Common myeloid progenitor, CD34-positive (primary cell): ENCODE results near the gene CELF1.

Experiments used
- CTCF ChIA-PET: fragments of 350-600 bp; sonication (Branson Sonifier 250); formaldehyde crosslinking; loops from one replicate; lab custom pipeline; 2021; ENCODE audit warnings: antibody characterized with exemption; lab: Charles Lee
- POLR2A ChIA-PET: fragments of 350-600 bp; sonication (Branson Sonifier 250); formaldehyde crosslinking; loops from one replicate; lab custom pipeline; 2021; ENCODE audit warnings: antibody characterized with exemption; lab: Charles Lee
- DNase-seq, 3 donors: peaks; one replicate each; pipeline versions ENCODE4 v3.0.0 to v3.0.0-alpha.2; 2013
- H3K27ac ChIP-seq, 2 experiments: 1 replicate in 1 of 2; 2 replicates in 1 of 2; pipeline ENCODE4 v1.7.0; 2013; ENCODE audit warnings: inconsistent platforms in 2 of 2, low read length in 2 of 2, mild to moderate bottlenecking in 2 of 2, low read depth in 1 of 2, moderate library complexity in 1 of 2; ENCODE audit not compliant: severe bottlenecking in 2 of 2, insufficient read depth in 1 of 2, poor library complexity in 1 of 2
- H3K27me3 ChIP-seq, 5 experiments: replicated peaks in 2 of 5; 1 replicate in 3 of 5; 2 replicates in 2 of 5; pipeline versions ENCODE4 v1.6.1 to v1.7.0; 2013; ENCODE audit warnings: low read length in 4 of 5, mild to moderate bottlenecking in 2 of 5, moderate library complexity in 2 of 5, inconsistent platforms in 1 of 5; ENCODE audit not compliant: insufficient read depth in 5 of 5, control insufficient read depth in 4 of 5
- H3K36me3 ChIP-seq, 4 experiments: 1 replicate in 2 of 4; 2 replicates in 2 of 4; pipeline versions ENCODE4 v1.6.1 to v1.7.0; 2013; ENCODE audit warnings: low read length in 3 of 4, control low read depth in 1 of 4, mild to moderate bottlenecking in 1 of 4; ENCODE audit not compliant: control insufficient read depth in 4 of 4, insufficient read depth in 4 of 4
- H3K4me1 ChIP-seq, 4 experiments: 1 replicate in 3 of 4; 2 replicates in 1 of 4; pipeline versions ENCODE4 v1.6.1 to v1.7.1; 2013; ENCODE audit warnings: low read length in 3 of 4, mild to moderate bottlenecking in 3 of 4, control low read depth in 1 of 4, inconsistent platforms in 1 of 4, moderate library complexity in 1 of 4; ENCODE audit not compliant: control insufficient read depth in 4 of 4, insufficient read depth in 4 of 4; ENCODE audit errors: control extremely low read depth in 1 of 4
- H3K4me3 ChIP-seq, 7 experiments: 1 replicate in 4 of 7; 2 replicates in 3 of 7; pipeline versions ENCODE4 v1.5.1 to v1.7.0; 2013; ENCODE audit warnings: mild to moderate bottlenecking in 7 of 7, low read length in 6 of 7, moderate library complexity in 6 of 7, inconsistent platforms in 2 of 7, low read depth in 2 of 7, control low read depth in 1 of 7; ENCODE audit not compliant: insufficient read depth in 4 of 7, control insufficient read depth in 1 of 7; ENCODE audit errors: extremely low read depth in 1 of 7
- H3K9me3 ChIP-seq, 5 experiments: 1 replicate in 4 of 5; 2 replicates in 1 of 5; pipeline versions ENCODE4 v1.6.1 to v1.7.1; 2013; ENCODE audit warnings: low read length in 4 of 5, mild to moderate bottlenecking in 2 of 5, inconsistent platforms in 1 of 5, low read depth in 1 of 5, moderate library complexity in 1 of 5; ENCODE audit not compliant: control insufficient read depth in 4 of 5, insufficient read depth in 2 of 5; ENCODE audit errors: control extremely low read depth in 1 of 5
- WGBS: methylation state at CpG from one replicate; pipeline ENCODE4 v1.1.5; 2013; ENCODE audit not compliant: insufficient coverage; 5-methylcytosine and 5-hydroxymethylcytosine counted together

CELF1 gene

DNA sequence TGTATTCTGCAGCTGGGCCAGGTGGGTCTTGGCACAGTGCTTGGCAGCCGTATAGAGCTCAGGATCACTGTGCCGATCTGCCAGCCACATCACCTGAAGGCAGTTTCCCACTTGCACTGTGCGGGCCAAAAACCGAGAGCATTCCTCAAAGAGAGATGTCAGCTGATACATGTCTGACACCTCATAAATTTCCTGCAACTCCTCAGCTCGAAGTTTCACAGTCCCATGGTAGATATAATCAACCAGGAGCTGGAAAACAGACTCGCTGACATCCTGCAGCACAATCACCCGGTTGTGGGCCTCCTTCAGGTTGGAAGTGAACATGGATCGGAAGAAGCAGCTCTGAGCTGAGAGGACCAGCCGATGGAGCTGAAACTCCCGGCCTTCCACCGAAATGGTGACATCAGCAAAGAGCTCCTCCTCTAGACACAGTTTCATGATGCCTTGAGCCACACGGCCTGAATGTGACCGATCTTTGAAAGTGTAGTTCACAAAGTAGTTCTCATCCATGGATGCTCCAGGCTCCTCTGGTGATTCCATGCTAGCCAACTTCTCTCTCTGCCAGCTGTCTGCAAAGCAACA is 24.6 kb upstream of the CELF1 start:
- peak overlapping the region in 4 of 7 experiments; percentile 90 to 99 (median 98) for H3K4me3 ChIP-seq
- ChIA-PET CTCF (interaction anchor here (0.7 to 1.7 kb wide), 4 partner anchors 10 to 52 kb away, joined by 3 to 10 read pairs (median 3); partner anchors contain the start of gene CELF1), POLR2A (interaction anchor here (0.7 to 2.0 kb wide), 3 partner anchors 12 to 84 kb away, joined by 3 to 11 read pairs (median 3); partner anchors contain the start of gene PTPMT1)
- H3K4me1 ChIP-seq = peaks cover 6 to 28% (median 21%) of the 10 kb centered on the region in 4 experiments
- H3K27ac ChIP-seq = peak overlapping the region in 1 of 2 experiments; percentile 92
- H3K27me3 ChIP-seq = no peaks in the 10 kb centered on the region
- WGBS = 89% methylated on average over 12 of the region's 13 CpGs
- H3K9me3 ChIP-seq = no peaks in the 10 kb centered on the region
- DNase-seq = no peak
- peaks cover 5 to 57% (median 41%) of the 10 kb centered on the region in 4 experiments for H3K36me3 ChIP-seq

GRCh38 chr11:47573321-47573720 is 20.4 kb upstream of the CELF1 start:
- H3K27ac ChIP-seq = no peak overlapping the region
- no peak for DNase-seq
- POLR2A ChIA-PET = no interaction called here
- CTCF ChIA-PET = interaction anchor here (0.7 to 1.6 kb wide), 3 partner anchors 19 to 28 kb away, joined by 3 read pairs; no protein-coding TSS in a partner anchor
- H3K9me3 ChIP-seq = no peaks in the 10 kb centered on the region
- 97% methylated on average over 11 of the region's 11 CpGs for WGBS
- peaks cover 0 to 11% (median 7%) of the 10 kb centered on the region in 4 experiments for H3K4me1 ChIP-seq
- peaks cover 24 to 69% (median 47%) of the 10 kb centered on the region in 4 experiments for H3K36me3 ChIP-seq
- no peak overlapping the region for H3K4me3 ChIP-seq
- H3K27me3 ChIP-seq = no peaks in the 10 kb centered on the region

DNA sequence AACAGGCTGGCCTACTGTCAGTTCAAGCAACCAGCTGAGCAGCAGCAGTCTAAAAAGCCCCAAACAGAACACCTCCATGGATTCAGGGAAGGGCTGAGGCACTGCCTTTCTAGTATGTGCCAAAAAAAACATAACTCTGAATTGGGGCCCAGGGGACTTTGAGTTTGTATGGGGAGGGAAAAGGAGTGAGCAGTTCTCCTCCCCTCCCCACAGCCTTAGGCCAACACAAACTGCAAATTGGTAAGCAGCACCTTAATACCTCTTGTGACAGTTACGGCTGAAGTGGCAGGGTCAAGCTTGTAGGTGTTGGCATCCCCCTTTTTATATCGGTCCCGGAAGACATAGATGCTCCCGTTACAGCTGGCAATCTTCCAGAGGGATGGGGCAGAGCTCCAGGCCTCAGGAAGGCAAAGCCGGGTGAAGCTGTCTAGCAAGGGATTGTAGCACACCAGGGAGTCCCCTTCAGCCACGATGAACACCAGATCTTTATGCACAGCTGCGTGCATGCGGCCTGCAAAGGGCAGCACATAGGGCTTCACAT is 19.9 kb upstream of the CELF1 start:
- Histone ChIP-seq H3K36me3 (peaks cover 24 to 71% (median 47%) of the 10 kb centered on the region in 4 experiments), H3K4me1 (peaks cover 0 to 6% (median 1%) of the 10 kb centered on the region in 4 experiments), H3K4me3 (no peak overlapping the region), H3K27me3 (no peaks in the 10 kb centered on the region), H3K9me3 (no peaks in the 10 kb centered on the region), H3K27ac (peak overlapping the region in 1 of 2 experiments; percentile 15)
- ChIA-PET CTCF (interaction anchor here (1.5 to 1.6 kb wide), 2 partner anchors 27 to 63 kb away, joined by 3 read pairs; no protein-coding TSS in a partner anchor), POLR2A (no interaction called here)
- 93% methylated on average over 8 of the region's 8 CpGs for WGBS
- DNase-seq = no peak

- POLR2A ChIA-PET = no interaction called here
- Histone ChIP-seq H3K4me1 (peaks cover 0 to 3% (median under 1%) of the 10 kb centered on the region in 4 experiments), H3K27ac (no peak overlapping the region), H3K4me3 (no peak overlapping the region), H3K27me3 (no peaks in the 10 kb centered on the region), H3K36me3 (peaks cover 24 to 65% (median 45%) of the 10 kb centered on the region in 4 experiments), H3K9me3 (no peaks in the 10 kb centered on the region)
- CTCF ChIA-PET = interaction anchor here (1.5 to 1.6 kb wide), 2 partner anchors 26 to 63 kb away, joined by 3 read pairs; no protein-coding TSS in a partner anchor
- WGBS = 100% methylated on average over 1 of the region's 1 CpG
- no peak for DNase-seq
Observed at GRCh38 chr11:47571895-47572294, 19.0 kb upstream of the CELF1 start.

DNA sequence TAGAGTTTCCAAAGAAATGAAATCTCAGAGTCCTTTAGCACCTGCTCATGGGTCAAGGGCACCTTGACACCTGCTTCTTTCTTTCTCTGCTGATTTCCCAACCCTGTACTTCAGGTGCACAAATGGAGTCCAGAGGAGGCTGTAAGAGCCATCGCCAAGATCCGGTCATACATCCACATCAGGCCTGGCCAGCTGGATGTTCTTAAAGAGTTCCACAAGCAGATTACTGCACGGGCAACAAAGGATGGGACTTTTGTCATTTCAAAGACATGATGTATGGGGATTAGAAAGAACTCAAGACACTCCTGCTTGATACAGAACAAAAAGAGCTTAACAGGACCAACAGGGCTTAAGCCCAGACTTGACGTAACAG is 18.4 kb upstream of the CELF1 start:
- POLR2A ChIA-PET = no interaction called here
- Histone ChIP-seq H3K36me3 (peaks cover 24 to 62% (median 44%) of the 10 kb centered on the region in 4 experiments), H3K4me1 (peaks cover 3 to 8% (median 5%) of the 10 kb centered on the region in 4 experiments), H3K9me3 (no peaks in the 10 kb centered on the region), H3K4me3 (no peak overlapping the region), H3K27me3 (no peaks in the 10 kb centered on the region), H3K27ac (no peak overlapping the region)
- CTCF ChIA-PET = interaction anchor here (1.5 kb wide), 1 partner anchor 62 kb away, joined by 3 read pairs; no protein-coding TSS in a partner anchor
- 94% methylated on average over 3 of the region's 4 CpGs for WGBS
- DNase-seq = no peak

DNA sequence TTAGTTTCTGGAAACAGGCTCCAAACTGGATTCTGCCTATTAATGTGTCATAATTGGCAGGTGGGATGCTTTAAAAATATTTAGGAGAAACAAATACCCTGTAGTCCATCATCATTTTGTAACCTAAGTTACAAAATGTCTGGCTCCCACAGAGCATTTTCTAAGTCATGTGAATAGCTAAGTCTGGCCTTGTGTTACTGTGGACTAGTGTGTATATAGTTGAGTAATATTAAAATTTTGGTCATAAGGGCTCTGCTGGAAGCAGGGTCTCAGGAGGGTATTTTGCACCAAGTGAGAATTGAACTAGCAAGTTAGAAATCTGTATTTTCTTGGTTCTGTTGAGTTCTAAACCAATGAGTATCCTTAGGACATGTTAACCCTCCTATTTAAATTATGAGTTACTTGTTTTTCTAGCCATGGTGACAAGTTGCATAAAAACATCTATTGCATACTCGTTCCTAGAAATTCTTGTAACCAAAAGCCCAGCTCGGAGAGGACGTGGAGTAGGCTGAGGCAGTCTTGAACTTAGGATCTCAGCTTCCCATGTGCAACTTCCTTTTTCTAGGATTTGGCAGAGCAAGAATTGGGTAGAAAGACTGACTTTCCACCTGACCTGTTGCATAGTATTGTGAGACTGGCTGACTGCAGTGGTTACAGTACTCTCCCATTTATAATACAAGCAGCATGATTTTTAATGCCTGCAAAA is 17.9 kb upstream of the CELF1 start:
- Histone ChIP-seq H3K36me3 (peaks cover 23 to 59% (median 43%) of the 10 kb centered on the region in 4 experiments), H3K4me3 (no peak overlapping the region), H3K27ac (no peak overlapping the region), H3K27me3 (no peaks in the 10 kb centered on the region), H3K9me3 (no peaks in the 10 kb centered on the region), H3K4me1 (peaks cover 3 to 8% (median 7%) of the 10 kb centered on the region in 4 experiments)
- DNase-seq = no peak
- 82% methylated on average over 3 of the region's 3 CpGs for WGBS
- CTCF ChIA-PET = interaction anchor here (1.4 to 1.5 kb wide), 2 partner anchors 61 to 92 kb away, joined by 3 read pairs; no protein-coding TSS in a partner anchor
- POLR2A ChIA-PET = no interaction called here
